CD4-positive, CD25-positive, alpha-beta regulatory T cell (primary cell): ENCODE results near the gene SLC24A3. TPM values are rescaled to one million over a fixed set of nuclear protein-coding genes. Genes with fewer than 3 reads are reported as not detected.

Experiments
- ATAC-seq, 2 donors: fragments of 150-1000 bp; cut with Tn5 transposase; one replicate each; pipeline ENCODE4 v1.10.0; 2021; ENCODE audit warnings: low read depth in 2 of 2, moderate number of reproducible peaks in 2 of 2, moderate library complexity in 1 of 2
- DNase-seq, 3 donors: peaks; one replicate each; pipeline versions ENCODE4 v3.0.0 to v3.0.0-alpha.2; 2012 to 2022; ENCODE audit warnings: mixed read lengths in 1 of 3
- H3K27ac ChIP-seq: one replicate; pipeline ENCODE4 v1.7.0; 2013; ENCODE audit warnings: mild to moderate bottlenecking, low read length; ENCODE audit not compliant: insufficient read depth, poor library complexity, severe bottlenecking
- H3K27me3 ChIP-seq: one replicate; pipeline ENCODE4 v1.7.0; 2013; ENCODE audit warnings: low read length; ENCODE audit not compliant: control insufficient read depth, insufficient read depth
- H3K36me3 ChIP-seq: one replicate; pipeline ENCODE4 v1.7.0; 2013; ENCODE audit warnings: mild to moderate bottlenecking, low read length, moderate library complexity; ENCODE audit not compliant: control insufficient read depth, insufficient read depth
- H3K4me1 ChIP-seq: 2 replicates; pipeline ENCODE4 v1.7.0; 2013; ENCODE audit warnings: mild to moderate bottlenecking, low read length; ENCODE audit not compliant: insufficient read depth, control insufficient read depth, poor library complexity, severe bottlenecking
- H3K4me3 ChIP-seq: one replicate; pipeline ENCODE4 v1.7.0; 2013; ENCODE audit warnings: low read depth, mild to moderate bottlenecking, low read length, moderate library complexity
- H3K9me3 ChIP-seq, 2 experiments: 1 replicate in 1 of 2; 2 replicates in 1 of 2; pipeline ENCODE4 v1.7.0; 2013; ENCODE audit warnings: low read length in 2 of 2, mild to moderate bottlenecking in 1 of 2, moderate library complexity in 1 of 2; ENCODE audit not compliant: control insufficient read depth in 2 of 2
- H3K27ac Mint-ChIP-seq, 3 donors: one replicate each; pipeline ENCODE4 v1.8.0; 2020 to 2022; ENCODE audit warnings: mild to moderate bottlenecking in 3 of 3, mixed read lengths in 3 of 3, moderate library complexity in 2 of 3
- H3K27me3 Mint-ChIP-seq: one replicate; pipeline ENCODE4 v1.8.0; 2022; ENCODE audit warnings: mild to moderate bottlenecking, mixed read lengths
- H3K36me3 Mint-ChIP-seq: one replicate; pipeline ENCODE4 v1.8.0; 2020; ENCODE audit warnings: mixed read lengths
- H3K4me1 Mint-ChIP-seq, 4 donors: one replicate each; pipeline ENCODE4 v1.8.0; 2020 to 2022; ENCODE audit warnings: mixed read lengths in 4 of 4, mild to moderate bottlenecking in 1 of 4
- H3K4me3 Mint-ChIP-seq, 4 donors: one replicate each; pipeline ENCODE4 v1.8.0; 2020 to 2022; ENCODE audit warnings: mild to moderate bottlenecking in 4 of 4, mixed read lengths in 4 of 4, moderate library complexity in 3 of 4
- H3K9me3 Mint-ChIP-seq, 7 donors: one replicate each; pipeline ENCODE4 v1.8.0; 2020 to 2022; ENCODE audit warnings: mixed read lengths in 7 of 7, mild to moderate bottlenecking in 3 of 7, moderate library complexity in 2 of 7
- polyA plus RNA-seq, 4 donors: library from polyadenylated mRNA; unstranded; fragments of 300-500 nt; fragmentation: Illumina TruSeq; gene quantifications; one replicate each; pipeline ENCODE4 v1.2.3, GENCODE V29; 2021
- total RNA-seq: library from RNA; stranded (reverse); gene quantifications from one replicate; pipeline ENCODE4 v1.2.3, GENCODE V29; 2022

SLC24A3 gene
- total and polyA plus RNA-seq, 5 donors from 2014 or later: 0.25 TPM; not detected in 4

- H3K27me3 ChIP-seq: no peaks in the 10 kb centered on the region
- Mint-ChIP-seq H3K27ac (no peak overlapping the region), H3K9me3 (peaks cover 0 to 5% (median 3%) of the 10 kb centered on the region in 7 donors), H3K4me1 (no peaks in the 10 kb centered on the region), H3K27me3 (no peaks in the 10 kb centered on the region), H3K36me3 (no peaks in the 10 kb centered on the region), H3K4me3 (no peak overlapping the region)
- no peaks in the 10 kb centered on the region for H3K9me3 ChIP-seq
- H3K4me3 ChIP-seq: no peak overlapping the region
- DNase-seq (no peak), ATAC-seq (no peak)
- no peaks in the 10 kb centered on the region for H3K36me3 ChIP-seq
- H3K4me1 ChIP-seq: no peaks in the 10 kb centered on the region
- H3K27ac ChIP-seq: no peak overlapping the region
These were observed 236.6 kb downstream of the SLC24A3 start for GRCh38 chr20:19449051-19449450.

- H3K4me1 Mint-ChIP-seq: no peaks in the 10 kb centered on the region
- H3K36me3 Mint-ChIP-seq: no peaks in the 10 kb centered on the region
- H3K9me3 ChIP-seq: no peaks in the 10 kb centered on the region
- peak overlapping the region in 1 of 3 donors; percentile 16 for H3K27ac Mint-ChIP-seq
- no peaks in the 10 kb centered on the region for H3K27me3 ChIP-seq
- H3K4me1 ChIP-seq: no peaks in the 10 kb centered on the region
- no peaks in the 10 kb centered on the region for H3K36me3 ChIP-seq
- no peak overlapping the region for H3K4me3 Mint-ChIP-seq
- ATAC-seq (no peak), DNase-seq (no peak)
- H3K4me3 ChIP-seq: no peak overlapping the region
- H3K27ac ChIP-seq: no peak overlapping the region
- H3K27me3 Mint-ChIP-seq: no peaks in the 10 kb centered on the region
- H3K9me3 Mint-ChIP-seq: peaks cover 0 to 5% (median 0%) of the 10 kb centered on the region in 7 donors
These were observed 238.9 kb downstream of the SLC24A3 start for GRCh38 chr20:19451231-19451922.

- peaks cover 0 to 5% (median 0%) of the 10 kb centered on the region in 7 donors for H3K9me3 Mint-ChIP-seq
These were observed 239.5 kb downstream of the SLC24A3 start for GRCh38 chr20:19451923-19452295.

GRCh38 chr20:19453410-19453809 lies 241.0 kb downstream of the SLC24A3 start:
- DNase-seq (no peak), ATAC-seq (no peak)
- no peaks in the 10 kb centered on the region for H3K27me3 ChIP-seq
- Mint-ChIP-seq H3K4me3 (no peak overlapping the region), H3K9me3 (peaks cover 0 to 5% (median 0%) of the 10 kb centered on the region in 7 donors), H3K4me1 (no peaks in the 10 kb centered on the region), H3K27me3 (no peaks in the 10 kb centered on the region), H3K36me3 (no peaks in the 10 kb centered on the region), H3K27ac (no peak overlapping the region)
- no peaks in the 10 kb centered on the region for H3K36me3 ChIP-seq
- H3K4me3 ChIP-seq: no peak overlapping the region
- no peaks in the 10 kb centered on the region for H3K9me3 ChIP-seq
- H3K27ac ChIP-seq: no peak overlapping the region
- no peaks in the 10 kb centered on the region for H3K4me1 ChIP-seq

More at GRCh38 chr20:19451923-19452295, 239.5 kb downstream of the SLC24A3 start:
- H3K9me3 ChIP-seq: no peaks in the 10 kb centered on the region
- Mint-ChIP-seq H3K27ac (no peak overlapping the region), H3K4me1 (no peaks in the 10 kb centered on the region), H3K27me3 (no peaks in the 10 kb centered on the region), H3K36me3 (no peaks in the 10 kb centered on the region), H3K4me3 (no peak overlapping the region)
- H3K4me3 ChIP-seq: no peak overlapping the region
- H3K36me3 ChIP-seq: no peaks in the 10 kb centered on the region
- no peak overlapping the region for H3K27ac ChIP-seq
- DNase-seq: no peak
- no peak for ATAC-seq
- no peaks in the 10 kb centered on the region for H3K4me1 ChIP-seq
- no peaks in the 10 kb centered on the region for H3K27me3 ChIP-seq

- H3K4me1 ChIP-seq: no peaks in the 10 kb centered on the region
- no peaks in the 10 kb centered on the region for H3K27me3 ChIP-seq
- ATAC-seq (no peak), DNase-seq (no peak)
- no peaks in the 10 kb centered on the region for H3K4me1 Mint-ChIP-seq
- peaks cover 0 to 5% (median 0%) of the 10 kb centered on the region in 7 donors for H3K9me3 Mint-ChIP-seq
- H3K36me3 ChIP-seq: no peaks in the 10 kb centered on the region
- H3K36me3 Mint-ChIP-seq: no peaks in the 10 kb centered on the region
- no peak overlapping the region for H3K27ac ChIP-seq
- H3K4me3 Mint-ChIP-seq: peak overlapping the region in 1 of 4 donors; percentile 48
- no peaks in the 10 kb centered on the region for H3K27me3 Mint-ChIP-seq
- H3K9me3 ChIP-seq: no peaks in the 10 kb centered on the region
- no peak overlapping the region for H3K27ac Mint-ChIP-seq
- no peak overlapping the region for H3K4me3 ChIP-seq
These were observed 241.4 kb downstream of the SLC24A3 start for GRCh38 chr20:19453862-19454261.

GRCh38 chr20:19456595-19457395 lies 244.4 kb downstream of the SLC24A3 start:
- H3K27me3 ChIP-seq: no peaks in the 10 kb centered on the region
- no peaks in the 10 kb centered on the region for H3K36me3 ChIP-seq
- H3K4me3 Mint-ChIP-seq: no peak overlapping the region
- H3K4me1 ChIP-seq: no peaks in the 10 kb centered on the region
- peaks cover 0 to 4% (median 0%) of the 10 kb centered on the region in 7 donors for H3K9me3 Mint-ChIP-seq
- H3K4me1 Mint-ChIP-seq: no peaks in the 10 kb centered on the region
- H3K9me3 ChIP-seq: no peaks in the 10 kb centered on the region
- no peak overlapping the region for H3K4me3 ChIP-seq
- no peaks in the 10 kb centered on the region for H3K36me3 Mint-ChIP-seq
- DNase-seq (no peak), ATAC-seq (no peak)
- no peak overlapping the region for H3K27ac ChIP-seq
- no peak overlapping the region for H3K27ac Mint-ChIP-seq
- no peaks in the 10 kb centered on the region for H3K27me3 Mint-ChIP-seq

- H3K27ac ChIP-seq: no peak overlapping the region
- H3K9me3 ChIP-seq: no peaks in the 10 kb centered on the region
- ATAC-seq: no peak
- Mint-ChIP-seq H3K36me3 (no peaks in the 10 kb centered on the region), H3K4me1 (no peaks in the 10 kb centered on the region), H3K27me3 (no peaks in the 10 kb centered on the region), H3K27ac (no peak overlapping the region), H3K9me3 (no peaks in the 10 kb centered on the region), H3K4me3 (no peak overlapping the region)
- H3K4me3 ChIP-seq: no peak overlapping the region
- no peak for DNase-seq
- H3K4me1 ChIP-seq: no peaks in the 10 kb centered on the region
- no peaks in the 10 kb centered on the region for H3K27me3 ChIP-seq
- H3K36me3 ChIP-seq: no peaks in the 10 kb centered on the region
These were observed 245.2 kb downstream of the SLC24A3 start for GRCh38 chr20:19457611-19458010.
